Airway epithelial cell (primary cell): Measurements from ENCODE around the gene ALKBH8. TPM values are rescaled to one million over a fixed set of nuclear protein-coding genes. Genes with fewer than 3 reads are reported as not detected.

Experiments
- total RNA-seq: library from RNA; depleted of rRNA; stranded (reverse); fragments of >200 nt; gene quantifications from 2 replicates; pipeline ENCODE4 v1.2.3, GENCODE V29; 2015

The ALKBH8 gene
- total RNA-seq: 4.0 and 4.6 TPM in 2 replicates

GRCh38 chr11:107565219-107565937 is at the start of gene ALKBH8:
Gene ALKBH8, minus strand, starts transcription at chr11:107565735. Its CDS starts 4,842 bp downstream, at chr11:107560893.

GRCh38 chr11:107590460-107591377 is 25.2 kb upstream of the ALKBH8 start, which contains the start of gene ELMOD1:
Gene ELMOD1, plus strand, starts transcription at chr11:107591147. Its CDS starts 27,043 bp downstream, at chr11:107618190.

GRCh38 chr11:107457558-107458271 is 107.8 kb downstream of the ALKBH8 start, which contains the start of gene CWF19L2:
Gene CWF19L2, minus strand, starts transcription at chr11:107457825. Its CDS starts 9 bp downstream, at chr11:107457816.

Other genes starting within 250 kb of the ALKBH8 start
- gene CWF19L2, start 107.9 kb downstream of the ALKBH8 start, total RNA-seq: 3.9 and 6.1 TPM in 2 replicates
- not detected in 2 replicates for gene ELMOD1, start 25.4 kb upstream of the ALKBH8 start, total RNA-seq
- gene SLN, start 146.3 kb upstream of the ALKBH8 start, total RNA-seq: not detected in 2 replicates